ENCODE results near the gene NEGR1. TPM values are rescaled to one million over a fixed set of nuclear protein-coding genes. Genes with fewer than 3 reads are reported as not detected.

The NEGR1 gene
- total and polyA plus RNA-seq, 7 donors, result 1.3 to 10.2 (median 2.2) TPM

- Histone ChIP-seq H3K9me3 (no peaks in the 10 kb centered on the region), H3K4me1 (no peaks in the 10 kb centered on the region), H3K36me3 (ENCODE audit: insufficient read depth in 1 of 2, low read depth in 1 of 2) (no peaks in the 10 kb centered on the region), H3K4me3 (no peak overlapping the region), H3K27me3 (ENCODE audit: insufficient read depth in 3 of 3, low read length in 2 of 3) (no peaks in the 10 kb centered on the region), H3K27ac (no peak overlapping the region)
- intact Hi-C loops (cut with DNase I), result no loop called here
- ATAC-seq (no peak), DNase-seq (no peak)
- WGBS, 3 donors, result 78 to 91% (median 78%) methylated on average over 2 of the region's 2 CpGs
- TF ChIP-seq, protein P1, sequence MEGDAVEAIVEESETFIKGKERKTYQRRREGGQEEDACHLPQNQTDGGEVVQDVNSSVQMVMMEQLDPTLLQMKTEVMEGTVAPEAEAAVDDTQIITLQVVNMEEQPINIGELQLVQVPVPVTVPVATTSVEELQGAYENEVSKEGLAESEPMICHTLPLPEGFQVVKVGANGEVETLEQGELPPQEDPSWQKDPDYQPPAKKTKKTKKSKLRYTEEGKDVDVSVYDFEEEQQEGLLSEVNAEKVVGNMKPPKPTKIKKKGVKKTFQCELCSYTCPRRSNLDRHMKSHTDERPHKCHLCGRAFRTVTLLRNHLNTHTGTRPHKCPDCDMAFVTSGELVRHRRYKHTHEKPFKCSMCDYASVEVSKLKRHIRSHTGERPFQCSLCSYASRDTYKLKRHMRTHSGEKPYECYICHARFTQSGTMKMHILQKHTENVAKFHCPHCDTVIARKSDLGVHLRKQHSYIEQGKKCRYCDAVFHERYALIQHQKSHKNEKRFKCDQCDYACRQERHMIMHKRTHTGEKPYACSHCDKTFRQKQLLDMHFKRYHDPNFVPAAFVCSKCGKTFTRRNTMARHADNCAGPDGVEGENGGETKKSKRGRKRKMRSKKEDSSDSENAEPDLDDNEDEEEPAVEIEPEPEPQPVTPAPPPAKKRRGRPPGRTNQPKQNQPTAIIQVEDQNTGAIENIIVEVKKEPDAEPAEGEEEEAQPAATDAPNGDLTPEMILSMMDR (IDR thresholded peaks at IDR 0.05), result no peak
Observed at GRCh38 chr1:71635568-71635967, 646.8 kb downstream of the NEGR1 start.

DNA sequence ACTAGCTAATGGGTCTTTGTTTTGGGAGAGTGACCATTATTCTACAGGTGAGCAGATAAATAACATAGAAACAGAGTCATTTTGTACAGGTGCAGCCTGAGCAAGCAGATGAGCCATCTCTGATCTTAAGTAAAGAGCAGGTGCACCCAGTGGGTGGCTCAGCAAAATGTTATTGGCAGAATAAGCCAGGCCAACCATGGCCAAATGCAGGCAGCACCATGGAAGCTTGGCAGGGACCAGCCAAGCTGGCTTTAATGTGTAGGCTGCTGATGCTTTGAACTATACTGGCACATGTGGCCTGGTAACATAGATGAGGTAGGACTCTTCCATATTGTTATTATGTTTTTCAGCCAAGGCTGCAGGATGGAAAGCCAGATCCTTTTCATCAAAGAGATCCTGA is 648.2 kb downstream of the NEGR1 start:
- no peak for DNase-seq
- H3K4me3 ChIP-seq, result no peak overlapping the region
- TF ChIP-seq, protein P1 (IDR thresholded peaks at IDR 0.05), result no peak
- intact Hi-C loops (cut with DNase I), result no loop called here
- no peak for ATAC-seq
- no peaks in the 10 kb centered on the region for H3K4me1 ChIP-seq
- no peaks in the 10 kb centered on the region for H3K27me3 ChIP-seq (ENCODE audit: insufficient read depth in 3 of 3, low read length in 2 of 3)
- H3K9me3 ChIP-seq, result no peaks in the 10 kb centered on the region
- no peaks in the 10 kb centered on the region for H3K36me3 ChIP-seq (ENCODE audit: insufficient read depth in 1 of 2, low read depth in 1 of 2)
- no peak overlapping the region for H3K27ac ChIP-seq

GRCh38 chr1:71630073-71630472 is 652.3 kb downstream of the NEGR1 start:
- Histone ChIP-seq H3K9me3 (peaks cover 3% of the 10 kb centered on the region), H3K27me3 (ENCODE audit: insufficient read depth in 3 of 3, low read length in 2 of 3) (no peaks in the 10 kb centered on the region), H3K27ac (no peak overlapping the region), H3K36me3 (ENCODE audit: insufficient read depth in 1 of 2, low read depth in 1 of 2) (no peaks in the 10 kb centered on the region), H3K4me3 (no peak overlapping the region), H3K4me1 (no peaks in the 10 kb centered on the region)
- WGBS, 3 donors, result 85 to 94% (median 87%) methylated on average over 1 of the region's 1 CpG
- intact Hi-C loops (cut with DNase I), result no loop called here
- TF ChIP-seq, protein P1 (IDR thresholded peaks at IDR 0.05), result no peak
- DNase-seq (no peak), ATAC-seq (no peak)

GRCh38 chr1:71625004-71625403 is 657.3 kb downstream of the NEGR1 start:
- Histone ChIP-seq H3K4me3 (no peak overlapping the region), H3K36me3 (ENCODE audit: insufficient read depth in 1 of 2, low read depth in 1 of 2) (no peaks in the 10 kb centered on the region), H3K4me1 (no peaks in the 10 kb centered on the region), H3K27me3 (ENCODE audit: insufficient read depth in 3 of 3, low read length in 2 of 3) (no peaks in the 10 kb centered on the region), H3K9me3 (peaks cover 3% of the 10 kb centered on the region), H3K27ac (no peak overlapping the region)
- TF ChIP-seq, protein P1 (IDR thresholded peaks at IDR 0.05), result no peak
- intact Hi-C loops (cut with DNase I), result no loop called here
- ATAC-seq (no peak), DNase-seq (no peak)

DNA sequence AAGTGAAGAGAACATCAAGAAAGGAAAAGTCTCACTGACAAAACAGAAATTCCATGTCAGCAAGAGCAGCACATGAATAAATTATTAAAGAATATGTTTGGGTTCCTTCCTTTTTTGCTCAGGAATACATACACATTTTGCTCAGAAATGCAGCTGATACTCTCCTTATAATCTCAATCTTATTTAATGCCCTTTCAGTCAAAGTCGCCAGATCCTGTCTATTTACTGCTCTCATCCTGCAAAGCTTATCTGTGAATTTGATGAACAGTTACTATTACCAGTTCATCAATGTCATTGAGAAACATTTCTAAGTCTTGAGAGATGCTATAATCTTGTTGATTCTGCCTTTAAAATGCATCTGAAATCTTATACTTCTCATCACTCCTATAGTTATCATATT is 658.5 kb downstream of the NEGR1 start:
- no peak for ATAC-seq
- Histone ChIP-seq H3K27me3 (ENCODE audit: insufficient read depth in 3 of 3, low read length in 2 of 3) (no peaks in the 10 kb centered on the region), H3K4me1 (no peaks in the 10 kb centered on the region), H3K36me3 (ENCODE audit: insufficient read depth in 1 of 2, low read depth in 1 of 2) (no peaks in the 10 kb centered on the region), H3K27ac (no peak overlapping the region), H3K9me3 (peaks cover 3% of the 10 kb centered on the region), H3K4me3 (no peak overlapping the region)
- intact Hi-C loops (cut with DNase I), result no loop called here
- WGBS, 3 donors, result 83 to 97% (median 90%) methylated on average over 1 of the region's 1 CpG
- TF ChIP-seq, protein P1 (IDR thresholded peaks at IDR 0.05), result no peak
- no peak for DNase-seq

Data from psoas muscle (tissue), 8 donors.